CD14-positive monocyte (primary cell): ENCODE results near the gene SH2D7. TPM values are rescaled to one million over a fixed set of nuclear protein-coding genes. Genes with fewer than 3 reads are reported as not detected.
A peak's percentile ranks its signal among the peaks of the same experiment; 100 is the strongest.

ENCODE experiments used
- DNase-seq, 3 donors: peaks; one replicate each; pipeline ENCODE4 v3.0.0-alpha.2; 2011 to 2022
- H2AFZ ChIP-seq: 2 replicates; pipeline ENCODE4 v1.6.0; 2012; ENCODE audit warnings: mild to moderate bottlenecking, low read depth, low read length, inconsistent platforms; ENCODE audit not compliant: insufficient read depth, poor library complexity, severe bottlenecking
- H3K27ac ChIP-seq, 2 donors: 1 replicate in 1 of 2; 2 replicates in 1 of 2; pipeline ENCODE4 v1.5.1; 2012 to 2013; ENCODE audit warnings: low read length in 2 of 2, control low read depth in 1 of 2, inconsistent platforms in 1 of 2, low read depth in 1 of 2, mild to moderate bottlenecking in 1 of 2
- H3K27me3 ChIP-seq, 2 donors: one replicate each; pipeline versions ENCODE4 v1.6.0 to v1.6.1; 2011 to 2013; ENCODE audit warnings: low read length in 2 of 2; ENCODE audit not compliant: control insufficient read depth in 2 of 2, insufficient read depth in 2 of 2
- H3K36me3 ChIP-seq, 2 donors: replicated peaks in 1 of 2; 1 replicate in 1 of 2; 2 replicates in 1 of 2; pipeline versions ENCODE4 v1.5.1 to v1.6.1; 2012 to 2013; ENCODE audit warnings: low read length in 2 of 2, control low read depth in 1 of 2, inconsistent platforms in 1 of 2, mild to moderate bottlenecking in 1 of 2; ENCODE audit not compliant: insufficient read depth in 2 of 2, control insufficient read depth in 1 of 2
- H3K4me1 ChIP-seq, 2 donors: 1 replicate in 1 of 2; 2 replicates in 1 of 2; pipeline versions ENCODE4 v1.5.1 to v1.6.1; 2012 to 2013; ENCODE audit warnings: low read length in 2 of 2, control low read depth in 1 of 2, inconsistent platforms in 1 of 2, mild to moderate bottlenecking in 1 of 2, moderate library complexity in 1 of 2; ENCODE audit not compliant: insufficient read depth in 2 of 2, control insufficient read depth in 1 of 2
- H3K4me2 ChIP-seq: replicated peaks from 2 replicates; pipeline ENCODE3; 2012; ENCODE audit warnings: low read length, moderate library complexity, mild to moderate bottlenecking; ENCODE audit not compliant: poor library complexity, severe bottlenecking; ENCODE audit errors: extremely low read depth
- H3K4me3 ChIP-seq, 3 experiments: fragments of 200-600 bp in 1 of 3; sonication (generic) in 1 of 3; replicated peaks in 1 of 3; 1 replicate in 2 of 3; 2 replicates in 1 of 3; pipeline ENCODE4 v1.5.1; 2011 to 2013; ENCODE audit warnings: low read length in 3 of 3, mild to moderate bottlenecking in 3 of 3, control low read depth in 2 of 3, low read depth in 2 of 3, inconsistent platforms in 1 of 3, moderate library complexity in 1 of 3
- H3K79me2 ChIP-seq: 2 replicates; pipeline ENCODE4 v1.6.0; 2012; ENCODE audit warnings: mild to moderate bottlenecking, control low read depth, inconsistent platforms, low read length, moderate library complexity; ENCODE audit not compliant: insufficient read depth
- H3K9ac ChIP-seq: 2 replicates; pipeline ENCODE4 v1.6.0; 2017; ENCODE audit warnings: low read length, mild to moderate bottlenecking; ENCODE audit not compliant: insufficient read depth, poor library complexity, severe bottlenecking
- H3K9me3 ChIP-seq, 2 donors: replicated peaks in 1 of 2; 1 replicate in 1 of 2; 2 replicates in 1 of 2; pipeline versions ENCODE4 v1.5.1 to v1.6.1; 2012 to 2013; ENCODE audit warnings: low read length in 2 of 2, control low read depth in 1 of 2; ENCODE audit not compliant: control insufficient read depth in 1 of 2, insufficient read depth in 1 of 2
- H4K20me1 ChIP-seq: 2 replicates; pipeline ENCODE4 v1.6.0; 2012; ENCODE audit warnings: mild to moderate bottlenecking, low read length, control low read depth, moderate library complexity; ENCODE audit not compliant: insufficient read depth
- H3K27ac Mint-ChIP-seq, 7 donors: one replicate each; pipeline ENCODE4 v1.8.0; 2020; ENCODE audit warnings: mild to moderate bottlenecking in 7 of 7, mixed read lengths in 7 of 7, moderate library complexity in 6 of 7, inconsistent platforms in 2 of 7
- H3K27me3 Mint-ChIP-seq, 3 donors: one replicate each; pipeline ENCODE4 v1.8.0; 2021 to 2022; ENCODE audit warnings: low read depth in 3 of 3, mild to moderate bottlenecking in 3 of 3, mixed read lengths in 3 of 3, moderate library complexity in 3 of 3, inconsistent platforms in 1 of 3
- H3K36me3 Mint-ChIP-seq, 2 donors: one replicate each; pipeline ENCODE4 v1.8.0; 2020; ENCODE audit warnings: mixed read lengths in 2 of 2, inconsistent platforms in 1 of 2, mild to moderate bottlenecking in 1 of 2
- H3K4me1 Mint-ChIP-seq: one replicate; pipeline ENCODE4 v1.8.0; 2020; ENCODE audit warnings: mild to moderate bottlenecking, mixed read lengths
- H3K4me3 Mint-ChIP-seq, 2 donors: one replicate each; pipeline ENCODE4 v1.8.0; 2020; ENCODE audit warnings: mild to moderate bottlenecking in 2 of 2, mixed read lengths in 2 of 2, moderate library complexity in 1 of 2
- H3K9me3 Mint-ChIP-seq, 7 donors: one replicate each; pipeline ENCODE4 v1.8.0; 2020 to 2022; ENCODE audit warnings: mixed read lengths in 7 of 7, mild to moderate bottlenecking in 6 of 7, moderate library complexity in 6 of 7, inconsistent platforms in 2 of 7
- CTCF ChIP-seq: fragments of 200-600 bp; IDR thresholded peaks from one replicate; pipeline ENCODE4 v1.8.0; 2022; ENCODE audit warnings: antibody characterized with exemption, mild to moderate bottlenecking
- WGBS: methylation state at CpG from one replicate; pipeline ENCODE4 v1.1.5; 2013; ENCODE audit warnings: missing lambda C conversion rate; ENCODE audit not compliant: insufficient coverage; 5-methylcytosine and 5-hydroxymethylcytosine counted together
- intact Hi-C, 2 donors: fragments of 100-400 bp; cut with micrococcal nuclease; formaldehyde crosslinking; loops; one replicate each; pipeline versions ENCODE4 v1.15.0 to v1.15.1; 2023
- polyA plus RNA-seq, 3 donors: library from polyadenylated mRNA; depleted of rRNA in 1 of 3; unstranded in 2 of 3; stranded (reverse) in 1 of 3; fragments of 300-500 nt in 2 of 3; fragments of >200 nt in 1 of 3; fragmentation: Illumina TruSeq in 2 of 3; gene quantifications; 1 replicate in 2 of 3; 2 replicates in 1 of 3; pipeline ENCODE4 v1.2.3, GENCODE V29; 2012 to 2021

SH2D7 gene
- polyA plus RNA-seq, 3 donors = not detected

DNA sequence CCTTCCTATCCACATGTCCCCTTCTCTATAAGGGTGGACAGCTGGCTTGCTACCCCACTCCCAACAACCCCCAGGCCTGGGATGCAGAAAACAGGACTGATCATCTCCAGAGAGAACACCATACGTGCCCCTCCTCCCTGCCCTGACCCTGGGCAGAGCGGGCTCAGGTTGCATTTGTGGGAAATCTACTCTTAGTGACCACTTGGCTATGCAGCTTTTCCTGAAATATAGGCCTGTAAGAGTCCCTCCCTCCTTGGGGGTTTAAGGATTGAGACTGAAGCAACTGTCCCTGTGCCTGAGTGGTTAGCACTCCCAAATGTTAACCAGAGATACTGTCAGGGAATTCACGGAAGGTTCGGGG lies 11.7 kb downstream of the SH2D7 start:
- Histone ChIP-seq H3K27ac (no peak overlapping the region), H3K4me3 (no peak overlapping the region), H3K4me2 (no peak overlapping the region), H2AFZ (no peak overlapping the region), H3K36me3 (no peaks in the 10 kb centered on the region), H3K4me1 (peaks cover 11 to 14% of the 10 kb centered on the region in 2 donors), H3K27me3 (no peaks in the 10 kb centered on the region), H3K9ac (no peak overlapping the region), H4K20me1 (no peaks in the 10 kb centered on the region), H3K9me3 (no peaks in the 10 kb centered on the region), H3K79me2 (no peaks in the 10 kb centered on the region)
- Mint-ChIP-seq H3K9me3 (peaks cover 0 to 2% (median 0%) of the 10 kb centered on the region in 7 donors), H3K4me1 (peaks cover 20% of the 10 kb centered on the region), H3K4me3 (no peak overlapping the region), H3K27me3 (peaks cover 0 to 3% (median 0%) of the 10 kb centered on the region in 3 donors), H3K36me3 (no peaks in the 10 kb centered on the region), H3K27ac (peak overlapping the region in 4 of 7 donors; percentile 5 to 83 (median 37))
- intact Hi-C loops = loop anchor here in 1 of 2 donors (1.0 kb wide), 1 partner anchor 102 kb away; no protein-coding TSS in a partner anchor
- no peak for TF ChIP-seq CTCF
- DNase-seq = no peak
- WGBS = 93% methylated on average over 3 of the region's 4 CpGs

DNA sequence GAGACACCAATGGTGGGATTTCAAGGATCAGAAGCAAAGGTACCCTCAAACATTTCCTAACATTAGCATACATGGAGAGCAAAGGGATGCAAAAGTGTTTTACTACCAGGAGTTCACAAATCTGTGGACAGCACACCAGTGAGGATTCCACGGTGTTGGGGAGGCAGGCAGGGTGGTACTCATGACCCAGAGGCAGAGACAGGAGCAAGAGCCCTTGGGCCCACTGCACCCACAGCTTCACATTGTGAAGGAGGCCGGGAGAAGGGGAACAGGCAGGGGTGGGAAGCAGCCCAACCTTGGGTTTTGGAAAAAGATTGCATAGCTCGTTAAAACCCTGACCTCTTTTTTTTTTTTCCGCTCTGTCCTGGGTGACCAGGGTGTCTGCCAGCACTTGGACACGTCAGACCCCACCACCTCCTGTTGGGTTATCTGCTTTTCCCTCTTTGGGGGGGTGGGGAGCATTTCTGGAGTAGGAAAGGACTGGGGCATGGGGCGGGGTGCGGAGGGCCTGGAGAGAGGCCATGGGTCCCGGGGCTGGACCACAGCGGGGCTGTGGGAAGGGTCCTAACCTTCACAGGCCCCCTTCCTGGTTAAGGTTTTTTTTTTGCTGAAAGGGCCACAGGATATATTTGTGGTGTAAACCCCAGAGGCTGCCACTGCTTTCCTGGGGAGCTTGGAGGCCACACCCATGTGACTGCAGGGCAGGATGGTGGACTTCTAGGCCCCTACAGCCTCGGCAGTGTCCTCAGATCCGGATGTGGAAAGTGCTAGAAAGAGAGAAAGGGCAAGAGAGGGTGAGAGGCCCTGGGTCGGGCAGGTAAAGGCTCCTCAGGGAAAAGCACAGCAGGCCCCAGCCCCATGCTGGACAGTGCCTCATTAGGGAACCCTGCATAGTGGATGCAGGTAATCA lies 12.5 kb downstream of the SH2D7 start:
- Histone ChIP-seq H3K27me3 (no peaks in the 10 kb centered on the region), H3K9ac (no peak overlapping the region), H3K9me3 (no peaks in the 10 kb centered on the region), H4K20me1 (no peaks in the 10 kb centered on the region), H3K4me2 (no peak overlapping the region), H3K27ac (no peak overlapping the region), H3K4me1 (peaks cover 11 to 14% of the 10 kb centered on the region in 2 donors), H2AFZ (no peak overlapping the region), H3K79me2 (no peaks in the 10 kb centered on the region), H3K36me3 (no peaks in the 10 kb centered on the region), H3K4me3 (no peak overlapping the region)
- peak overlapping the region in 4 of 7 donors; percentile 0 to 70 (median 47) for H3K27ac Mint-ChIP-seq
- H3K9me3 Mint-ChIP-seq = peaks cover 0 to 2% (median 0%) of the 10 kb centered on the region in 7 donors
- DNase-seq = no peak
- no peaks in the 10 kb centered on the region for H3K36me3 Mint-ChIP-seq
- H3K4me1 Mint-ChIP-seq = peaks cover 20% of the 10 kb centered on the region
- H3K4me3 Mint-ChIP-seq = no peak overlapping the region
- 72% methylated on average over 3 of the region's 12 CpGs for WGBS
- H3K27me3 Mint-ChIP-seq = peaks cover 0 to 2% (median 1%) of the 10 kb centered on the region in 3 donors
- no peak for TF ChIP-seq CTCF
- intact Hi-C loops = loop anchor here in 1 of 2 donors (1.0 kb wide), 1 partner anchor 103 kb away; no protein-coding TSS in a partner anchor
